GM23338 (cell line): ENCODE measurements around the gene ETV5. TPM values are rescaled to one million over a fixed set of nuclear protein-coding genes. Genes with fewer than 3 reads are reported as not detected.

ENCODE experiments used
- ATAC-seq: fragments of 200-7000 bp; cut with Tn5 transposase; 3 replicates; pipeline ENCODE4 v1.9.1; 2020
- DNase-seq: peaks from one replicate; pipeline ENCODE4 v3.0.0-alpha.2; 2015; ENCODE audit warnings: low spot score
- H2AFZ ChIP-seq: fragments of 200-600 bp; sonication (generic); 2 replicates; pipeline ENCODE4 v1.8.0; 2016; ENCODE audit warnings: antibody characterized with exemption, mild to moderate bottlenecking, moderate library complexity
- H3F3A ChIP-seq: fragments of 200-600 bp; sonication (generic); replicated peaks from 2 replicates; pipeline ENCODE4 v1.8.0; 2017; ENCODE audit warnings: antibody characterized with exemption, mixed run types, low read depth
- H3K27ac ChIP-seq: fragments of 200-600 bp; sonication (generic); 2 replicates; pipeline ENCODE4 v1.6.1; 2016; ENCODE audit warnings: low read depth
- H3K27me3 ChIP-seq: fragments of 200-600 bp; sonication (generic); 2 replicates; pipeline ENCODE4 v1.8.0; 2016; ENCODE audit warnings: mild to moderate bottlenecking, mixed run types, moderate library complexity; ENCODE audit not compliant: insufficient read depth
- H3K36me3 ChIP-seq: fragments of 200-600 bp; sonication (generic); 2 replicates; pipeline ENCODE4 v1.8.0; 2016; ENCODE audit warnings: mild to moderate bottlenecking; ENCODE audit not compliant: insufficient read depth
- H3K4me1 ChIP-seq: fragments of 200-600 bp; sonication (generic); 2 replicates; pipeline ENCODE4 v1.8.0; 2016; ENCODE audit warnings: mild to moderate bottlenecking, moderate library complexity; ENCODE audit not compliant: insufficient read depth
- H3K4me2 ChIP-seq: fragments of 200-600 bp; sonication (generic); 2 replicates; pipeline ENCODE4 v1.7.1; 2017; ENCODE audit warnings: mixed run types
- H3K4me3 ChIP-seq: fragments of 200-600 bp; sonication (generic); 2 replicates; pipeline ENCODE4 v1.6.1; 2016; ENCODE audit warnings: mixed run types
- H3K79me2 ChIP-seq: fragments of 200-600 bp; sonication (generic); replicated peaks from 2 replicates; pipeline ENCODE4 v1.8.0; 2017; ENCODE audit warnings: mild to moderate bottlenecking; ENCODE audit not compliant: insufficient read depth
- H3K9me2 ChIP-seq: fragments of 200-600 bp; sonication (generic); 2 replicates; pipeline ENCODE4 v1.8.0; 2017; ENCODE audit not compliant: insufficient read depth
- H4K20me1 ChIP-seq: fragments of 200-600 bp; sonication (generic); replicated peaks from 2 replicates; pipeline ENCODE4 v1.8.0; 2017; ENCODE audit warnings: mild to moderate bottlenecking; ENCODE audit not compliant: insufficient read depth
- H3K27ac Mint-ChIP-seq: 2 replicates; pipeline ENCODE4 v1.8.0; 2020; ENCODE audit warnings: inconsistent platforms, mild to moderate bottlenecking, moderate library complexity, mixed read lengths
- H3K27me3 Mint-ChIP-seq: 3 replicates; pipeline ENCODE4 v1.8.0; 2022; ENCODE audit warnings: low read depth, mild to moderate bottlenecking, moderate library complexity, mixed read lengths, inconsistent platforms; ENCODE audit not compliant: insufficient read depth, poor library complexity
- H3K36me3 Mint-ChIP-seq: 3 replicates; pipeline ENCODE4 v1.8.0; 2021; ENCODE audit warnings: low read depth, mild to moderate bottlenecking, inconsistent platforms, moderate library complexity, mixed read lengths
- H3K4me1 Mint-ChIP-seq: 3 replicates; pipeline ENCODE4 v1.8.0; 2020; ENCODE audit warnings: mild to moderate bottlenecking, inconsistent platforms, mixed read lengths
- H3K4me3 Mint-ChIP-seq: 3 replicates; pipeline ENCODE4 v1.8.0; 2021; ENCODE audit warnings: moderate library complexity, mild to moderate bottlenecking, inconsistent platforms, mixed read lengths
- H3K9me3 Mint-ChIP-seq: 3 replicates; pipeline ENCODE4 v1.8.0; 2020; ENCODE audit warnings: moderate library complexity, mild to moderate bottlenecking, inconsistent platforms, mixed read lengths
- CREB1 ChIP-seq: fragments of 250-450 bp; sonication (Bioruptor Pico); IDR thresholded peaks from 2 replicates; pipeline ENCODE4 v1.5.0; 2020; ENCODE audit warnings: low read depth, mild to moderate bottlenecking, moderate library complexity
- CTCF ChIP-seq, 2 experiments: fragments of 200-600 bp in 1 of 2; sonication (generic) in 1 of 2; conservative IDR thresholded peaks; 2 replicates each; pipeline versions ENCODE4 v1.5.1 to v1.6.1; 2016 to 2017; ENCODE audit warnings: antibody characterized with exemption in 2 of 2, low read depth in 2 of 2, mild to moderate bottlenecking in 2 of 2, moderate library complexity in 1 of 2
- EZH2 ChIP-seq: fragments of 200-600 bp; sonication (generic); IDR thresholded peaks from one replicate; pipeline ENCODE4 v1.8.0; 2017; ENCODE audit warnings: antibody characterized with exemption, mild to moderate bottlenecking, low read depth; ENCODE audit not compliant: unreplicated experiment
- EZH2phosphoT487 ChIP-seq: fragments of 200-600 bp; sonication (generic); IDR thresholded peaks from one replicate; pipeline ENCODE4 v1.8.1; 2018; ENCODE audit warnings: antibody characterized with exemption; ENCODE audit not compliant: unreplicated experiment
- JUNB ChIP-seq: IDR thresholded peaks from one replicate; pipeline ENCODE4 v1.6.1; 2016; ENCODE audit warnings: antibody characterized with exemption; ENCODE audit not compliant: unreplicated experiment
- NANOG ChIP-seq: IDR thresholded peaks from 2 replicates; pipeline ENCODE4 v1.6.1; 2016; ENCODE audit warnings: antibody characterized with exemption, borderline replicate concordance
- POLR2AphosphoS5 ChIP-seq: IDR thresholded peaks from 2 replicates; pipeline ENCODE4 v1.6.1; 2016; ENCODE audit warnings: antibody characterized with exemption, low read depth
- STAT1 ChIP-seq: IDR thresholded peaks from one replicate; pipeline ENCODE4 v1.6.1; 2016; ENCODE audit warnings: antibody characterized with exemption; ENCODE audit not compliant: unreplicated experiment
- ZNF114 ChIP-seq: fragments of 250-450 bp; sonication (Bioruptor Pico); IDR thresholded peaks from 2 replicates; pipeline ENCODE4 v1.5.0; 2020; ENCODE audit warnings: mild to moderate bottlenecking, moderate library complexity
- ZNF331 ChIP-seq: fragments of 250-450 bp; sonication (Bioruptor Pico); IDR thresholded peaks from 2 replicates; pipeline ENCODE4 v1.5.0; 2020; ENCODE audit warnings: low read depth, mild to moderate bottlenecking, moderate library complexity
- polyA plus RNA-seq: library from polyadenylated mRNA; unstranded; fragments of >200 nt; fragmentation: Nextera tagmentation; extraction: Ambion mirVana; gene quantifications from 2 replicates; pipeline ENCODE4 v1.2.1, GENCODE V29; 2016
- total RNA-seq: library from RNA; depleted of rRNA; stranded (reverse); fragments of >200 nt; shearing (Covaris generic); gene quantifications from 2 replicates; pipeline ENCODE4 v1.2.3, GENCODE V29; 2014
- TF ChIP-seq, protein P1 (sequence below): IDR thresholded peaks from one replicate; pipeline ENCODE4 v1.6.1; 2018; ENCODE audit warnings: antibody characterized with exemption; ENCODE audit not compliant: unreplicated experiment
- TF ChIP-seq, protein P2 (sequence below): IDR thresholded peaks from 2 replicates; pipeline ENCODE4 v1.6.1; 2016; ENCODE audit warnings: antibody characterized with exemption
- TF ChIP-seq, protein P3 (sequence below): fragments of 250-450 bp; sonication (Bioruptor Pico); IDR thresholded peaks from 2 replicates; pipeline ENCODE4 v1.5.0; 2020; ENCODE audit warnings: mild to moderate bottlenecking, moderate library complexity

Gene ETV5
- total and polyA plus RNA-seq, 2 experiments from 2014 or later, result 33.5 to 57.1 TPM

DNA sequence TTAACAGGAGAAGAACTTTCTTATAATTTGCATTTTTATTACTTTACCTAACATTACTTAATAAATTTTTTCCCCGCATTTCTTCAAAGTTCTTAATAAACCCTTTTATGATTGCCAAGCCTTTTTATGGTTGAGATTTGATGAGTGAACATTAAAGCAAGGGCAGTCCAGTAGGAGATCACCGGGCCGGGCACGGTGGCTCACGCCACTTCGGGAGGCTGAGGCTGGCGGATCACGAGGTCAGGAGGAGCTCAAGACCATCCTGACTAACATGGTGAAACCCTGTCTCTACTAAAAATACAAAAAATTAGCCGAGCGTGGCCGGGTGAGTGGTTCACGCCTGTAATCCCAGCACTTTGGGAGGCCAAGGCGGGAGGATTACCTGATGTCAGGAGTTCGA is 109.7 kb downstream of the ETV5 start:
- no peaks in the 10 kb centered on the region for H3K36me3 ChIP-seq
- no peak for TF ChIP-seq NANOG
- TF ChIP-seq, protein P1, sequence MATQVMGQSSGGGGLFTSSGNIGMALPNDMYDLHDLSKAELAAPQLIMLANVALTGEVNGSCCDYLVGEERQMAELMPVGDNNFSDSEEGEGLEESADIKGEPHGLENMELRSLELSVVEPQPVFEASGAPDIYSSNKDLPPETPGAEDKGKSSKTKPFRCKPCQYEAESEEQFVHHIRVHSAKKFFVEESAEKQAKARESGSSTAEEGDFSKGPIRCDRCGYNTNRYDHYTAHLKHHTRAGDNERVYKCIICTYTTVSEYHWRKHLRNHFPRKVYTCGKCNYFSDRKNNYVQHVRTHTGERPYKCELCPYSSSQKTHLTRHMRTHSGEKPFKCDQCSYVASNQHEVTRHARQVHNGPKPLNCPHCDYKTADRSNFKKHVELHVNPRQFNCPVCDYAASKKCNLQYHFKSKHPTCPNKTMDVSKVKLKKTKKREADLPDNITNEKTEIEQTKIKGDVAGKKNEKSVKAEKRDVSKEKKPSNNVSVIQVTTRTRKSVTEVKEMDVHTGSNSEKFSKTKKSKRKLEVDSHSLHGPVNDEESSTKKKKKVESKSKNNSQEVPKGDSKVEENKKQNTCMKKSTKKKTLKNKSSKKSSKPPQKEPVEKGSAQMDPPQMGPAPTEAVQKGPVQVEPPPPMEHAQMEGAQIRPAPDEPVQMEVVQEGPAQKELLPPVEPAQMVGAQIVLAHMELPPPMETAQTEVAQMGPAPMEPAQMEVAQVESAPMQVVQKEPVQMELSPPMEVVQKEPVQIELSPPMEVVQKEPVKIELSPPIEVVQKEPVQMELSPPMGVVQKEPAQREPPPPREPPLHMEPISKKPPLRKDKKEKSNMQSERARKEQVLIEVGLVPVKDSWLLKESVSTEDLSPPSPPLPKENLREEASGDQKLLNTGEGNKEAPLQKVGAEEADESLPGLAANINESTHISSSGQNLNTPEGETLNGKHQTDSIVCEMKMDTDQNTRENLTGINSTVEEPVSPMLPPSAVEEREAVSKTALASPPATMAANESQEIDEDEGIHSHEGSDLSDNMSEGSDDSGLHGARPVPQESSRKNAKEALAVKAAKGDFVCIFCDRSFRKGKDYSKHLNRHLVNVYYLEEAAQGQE, result no peak
- no peak for TF ChIP-seq POLR2AphosphoS5
- TF ChIP-seq EZH2phosphoT487, result no peak
- TF ChIP-seq, protein P2, sequence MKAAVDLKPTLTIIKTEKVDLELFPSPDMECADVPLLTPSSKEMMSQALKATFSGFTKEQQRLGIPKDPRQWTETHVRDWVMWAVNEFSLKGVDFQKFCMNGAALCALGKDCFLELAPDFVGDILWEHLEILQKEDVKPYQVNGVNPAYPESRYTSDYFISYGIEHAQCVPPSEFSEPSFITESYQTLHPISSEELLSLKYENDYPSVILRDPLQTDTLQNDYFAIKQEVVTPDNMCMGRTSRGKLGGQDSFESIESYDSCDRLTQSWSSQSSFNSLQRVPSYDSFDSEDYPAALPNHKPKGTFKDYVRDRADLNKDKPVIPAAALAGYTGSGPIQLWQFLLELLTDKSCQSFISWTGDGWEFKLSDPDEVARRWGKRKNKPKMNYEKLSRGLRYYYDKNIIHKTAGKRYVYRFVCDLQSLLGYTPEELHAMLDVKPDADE, result no peak
- TF ChIP-seq CREB1 (CRISPR knock-in tag), result no peak
- TF ChIP-seq CTCF (conservative IDR thresholded peaks at IDR 0.05; ENCODE audit: low read depth in 2 of 2), result no peak
- no peak for TF ChIP-seq JUNB
- no peak for TF ChIP-seq ZNF114 (CRISPR knock-in tag)
- TF ChIP-seq EZH2, result no peak
- TF ChIP-seq STAT1, result no peak
- no peak for TF ChIP-seq ZNF331 (CRISPR knock-in tag)
- TF ChIP-seq, protein P3, sequence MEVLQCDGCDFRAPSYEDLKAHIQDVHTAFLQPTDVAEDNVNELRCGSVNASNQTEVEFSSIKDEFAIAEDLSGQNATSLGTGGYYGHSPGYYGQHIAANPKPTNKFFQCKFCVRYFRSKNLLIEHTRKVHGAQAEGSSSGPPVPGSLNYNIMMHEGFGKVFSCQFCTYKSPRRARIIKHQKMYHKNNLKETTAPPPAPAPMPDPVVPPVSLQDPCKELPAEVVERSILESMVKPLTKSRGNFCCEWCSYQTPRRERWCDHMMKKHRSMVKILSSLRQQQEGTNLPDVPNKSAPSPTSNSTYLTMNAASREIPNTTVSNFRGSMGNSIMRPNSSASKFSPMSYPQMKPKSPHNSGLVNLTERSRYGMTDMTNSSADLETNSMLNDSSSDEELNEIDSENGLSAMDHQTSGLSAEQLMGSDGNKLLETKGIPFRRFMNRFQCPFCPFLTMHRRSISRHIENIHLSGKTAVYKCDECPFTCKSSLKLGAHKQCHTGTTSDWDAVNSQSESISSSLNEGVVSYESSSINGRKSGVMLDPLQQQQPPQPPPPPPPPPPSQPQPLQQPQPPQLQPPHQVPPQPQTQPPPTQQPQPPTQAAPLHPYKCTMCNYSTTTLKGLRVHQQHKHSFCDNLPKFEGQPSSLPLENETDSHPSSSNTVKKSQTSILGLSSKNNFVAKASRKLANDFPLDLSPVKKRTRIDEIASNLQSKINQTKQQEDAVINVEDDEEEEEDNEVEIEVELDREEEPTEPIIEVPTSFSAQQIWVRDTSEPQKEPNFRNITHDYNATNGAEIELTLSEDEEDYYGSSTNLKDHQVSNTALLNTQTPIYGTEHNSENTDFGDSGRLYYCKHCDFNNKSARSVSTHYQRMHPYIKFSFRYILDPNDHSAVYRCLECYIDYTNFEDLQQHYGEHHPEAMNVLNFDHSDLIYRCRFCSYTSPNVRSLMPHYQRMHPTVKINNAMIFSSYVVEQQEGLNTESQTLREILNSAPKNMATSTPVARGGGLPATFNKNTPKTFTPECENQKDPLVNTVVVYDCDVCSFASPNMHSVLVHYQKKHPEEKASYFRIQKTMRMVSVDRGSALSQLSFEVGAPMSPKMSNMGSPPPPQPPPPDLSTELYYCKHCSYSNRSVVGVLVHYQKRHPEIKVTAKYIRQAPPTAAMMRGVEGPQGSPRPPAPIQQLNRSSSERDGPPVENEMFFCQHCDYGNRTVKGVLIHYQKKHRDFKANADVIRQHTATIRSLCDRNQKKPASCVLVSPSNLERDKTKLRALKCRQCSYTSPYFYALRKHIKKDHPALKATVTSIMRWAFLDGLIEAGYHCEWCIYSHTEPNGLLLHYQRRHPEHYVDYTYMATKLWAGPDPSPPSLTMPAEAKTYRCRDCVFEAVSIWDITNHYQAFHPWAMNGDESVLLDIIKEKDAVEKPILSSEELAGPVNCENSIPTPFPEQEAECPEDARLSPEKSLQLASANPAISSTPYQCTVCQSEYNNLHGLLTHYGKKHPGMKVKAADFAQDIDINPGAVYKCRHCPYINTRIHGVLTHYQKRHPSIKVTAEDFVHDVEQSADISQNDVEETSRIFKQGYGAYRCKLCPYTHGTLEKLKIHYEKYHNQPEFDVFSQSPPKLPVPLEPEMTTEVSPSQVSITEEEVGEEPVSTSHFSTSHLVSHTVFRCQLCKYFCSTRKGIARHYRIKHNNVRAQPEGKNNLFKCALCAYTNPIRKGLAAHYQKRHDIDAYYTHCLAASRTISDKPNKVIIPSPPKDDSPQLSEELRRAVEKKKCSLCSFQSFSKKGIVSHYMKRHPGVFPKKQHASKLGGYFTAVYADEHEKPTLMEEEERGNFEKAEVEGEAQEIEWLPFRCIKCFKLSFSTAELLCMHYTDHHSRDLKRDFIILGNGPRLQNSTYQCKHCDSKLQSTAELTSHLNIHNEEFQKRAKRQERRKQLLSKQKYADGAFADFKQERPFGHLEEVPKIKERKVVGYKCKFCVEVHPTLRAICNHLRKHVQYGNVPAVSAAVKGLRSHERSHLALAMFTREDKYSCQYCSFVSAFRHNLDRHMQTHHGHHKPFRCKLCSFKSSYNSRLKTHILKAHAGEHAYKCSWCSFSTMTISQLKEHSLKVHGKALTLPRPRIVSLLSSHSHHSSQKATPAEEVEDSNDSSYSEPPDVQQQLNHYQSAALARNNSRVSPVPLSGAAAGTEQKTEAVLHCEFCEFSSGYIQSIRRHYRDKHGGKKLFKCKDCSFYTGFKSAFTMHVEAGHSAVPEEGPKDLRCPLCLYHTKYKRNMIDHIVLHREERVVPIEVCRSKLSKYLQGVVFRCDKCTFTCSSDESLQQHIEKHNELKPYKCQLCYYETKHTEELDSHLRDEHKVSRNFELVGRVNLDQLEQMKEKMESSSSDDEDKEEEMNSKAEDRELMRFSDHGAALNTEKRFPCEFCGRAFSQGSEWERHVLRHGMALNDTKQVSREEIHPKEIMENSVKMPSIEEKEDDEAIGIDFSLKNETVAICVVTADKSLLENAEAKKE (CRISPR knock-in tag), result no peak
- no peak overlapping the region for H2AFZ ChIP-seq
- no peak overlapping the region for H3K4me3 ChIP-seq
- no peaks in the 10 kb centered on the region for H3K9me2 ChIP-seq
- no peaks in the 10 kb centered on the region for H3K36me3 Mint-ChIP-seq
- no peaks in the 10 kb centered on the region for H3K4me1 ChIP-seq
- H3F3A ChIP-seq, result no peaks in the 10 kb centered on the region
- no peaks in the 10 kb centered on the region; the same call in 2 of the 3 replicates for H3K9me3 Mint-ChIP-seq
- no peak overlapping the region for H3K4me2 ChIP-seq
- H3K4me1 Mint-ChIP-seq, result no peaks in the 10 kb centered on the region
- no peak overlapping the region for H3K27ac ChIP-seq
- H3K27me3 ChIP-seq, result no peaks in the 10 kb centered on the region
- no peak overlapping the region for H3K4me3 Mint-ChIP-seq
- no peak for ATAC-seq
- no peak for DNase-seq
- H3K79me2 ChIP-seq, result no peaks in the 10 kb centered on the region
- 0 out of 2 replicates have a peak, but pooled peaks cover 3% of the 10 kb centered on the region for H4K20me1 ChIP-seq
- peaks cover 4% of the 10 kb centered on the region for H3K27me3 Mint-ChIP-seq
- H3K27ac Mint-ChIP-seq, result no peak overlapping the region
